Globus pallidus (tissue), 1 donor: ENCODE data around the gene ANKRD53.

Experiments used
- DNase-seq: peaks from one replicate; pipeline ENCODE4 v3.0.0-alpha.2; 2015; ENCODE audit warnings: low spot score

Gene ANKRD53

GRCh38 chr2:70978341-70979179, at the start of gene ANKRD53:
Gene ANKRD53 (plus strand): TSS chr2:70978630. CDS start chr2:70978646, 16 bp downstream.
- no peak for DNase-seq

DNA sequence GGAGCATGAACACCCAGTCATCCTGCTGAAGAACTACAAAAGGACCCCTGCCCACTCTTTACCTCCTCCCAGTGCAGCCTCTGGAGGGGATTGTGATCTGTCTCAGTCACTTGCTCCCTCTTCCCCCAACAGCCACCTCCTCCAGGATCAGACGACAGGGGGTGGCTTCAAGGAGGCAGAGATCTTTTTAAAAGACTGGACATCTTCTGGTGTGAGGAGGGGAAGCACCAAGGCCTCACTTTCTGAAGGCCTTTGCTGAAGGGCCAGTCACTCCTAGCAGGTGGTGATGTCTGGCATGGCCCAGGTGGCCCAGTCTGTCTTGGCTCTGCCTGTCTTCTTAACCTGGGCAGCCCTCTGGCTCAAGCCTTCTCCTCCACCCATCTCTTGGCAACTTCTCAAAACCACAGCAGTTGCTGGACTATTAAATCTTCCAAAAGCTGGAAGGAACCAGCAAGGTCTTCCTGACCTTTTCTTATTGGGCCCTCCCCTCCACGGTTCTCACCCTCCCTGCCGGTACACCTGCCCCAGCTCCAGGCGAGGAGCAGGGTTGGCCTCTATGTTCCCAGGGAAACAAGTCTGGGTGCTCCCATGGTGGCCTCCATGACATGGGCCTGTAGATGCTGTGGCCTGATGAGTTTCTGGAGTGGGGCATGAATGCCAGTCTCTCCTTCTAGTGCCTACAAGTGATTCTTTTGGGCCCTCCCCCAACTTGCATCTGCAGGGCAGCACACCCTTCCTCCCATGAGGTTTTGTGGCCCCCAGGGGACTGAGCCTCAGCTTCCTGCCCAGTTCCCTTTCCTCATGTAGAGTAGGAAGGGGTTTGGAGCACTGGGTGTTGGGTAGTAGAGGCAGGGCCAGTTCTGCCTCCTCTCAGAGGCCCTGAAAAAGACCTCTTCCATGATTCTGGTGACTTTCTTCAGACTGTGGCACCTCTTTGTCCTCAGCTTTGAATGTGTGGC, 47.8 kb upstream of the ANKRD53 start:
- DNase-seq: no peak

GRCh38 chr2:70931376-70932000, 46.9 kb upstream of the ANKRD53 start:
- DNase-seq: no peak

GRCh38 chr2:70932631-70933230, 45.7 kb upstream of the ANKRD53 start:
- no peak for DNase-seq

DNA sequence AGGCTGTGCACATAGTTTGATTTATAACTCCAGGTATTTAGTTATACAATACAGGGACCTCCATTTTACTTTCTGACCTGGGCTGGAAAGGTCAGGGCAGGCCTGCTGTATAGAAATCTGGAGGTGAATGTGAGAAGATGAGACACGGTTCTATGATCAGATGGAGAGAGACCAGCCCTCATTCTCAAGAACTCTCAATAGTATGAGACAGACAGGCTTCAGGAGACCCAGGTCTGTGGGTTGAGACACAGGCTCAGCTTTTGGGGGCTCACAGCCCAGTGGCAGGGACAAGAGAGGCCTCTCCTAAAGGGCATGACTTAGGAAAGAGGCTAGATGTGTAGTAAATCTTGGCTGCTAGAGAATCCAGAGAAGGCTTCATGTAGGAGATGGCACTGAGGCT, 43.4 kb upstream of the ANKRD53 start:
- no peak for DNase-seq

- no peak for DNase-seq
These were observed 42.8 kb upstream of the ANKRD53 start, which contains the start of gene ATP6V1B1 for GRCh38 chr2:70935468-70936164. Gene ATP6V1B1 (plus strand): TSS chr2:70935900. CDS start chr2:70935955, 55 bp downstream.

GRCh38 chr2:70936165-70936978, 42.1 kb upstream of the ANKRD53 start:
- DNase-seq: no peak

DNA sequence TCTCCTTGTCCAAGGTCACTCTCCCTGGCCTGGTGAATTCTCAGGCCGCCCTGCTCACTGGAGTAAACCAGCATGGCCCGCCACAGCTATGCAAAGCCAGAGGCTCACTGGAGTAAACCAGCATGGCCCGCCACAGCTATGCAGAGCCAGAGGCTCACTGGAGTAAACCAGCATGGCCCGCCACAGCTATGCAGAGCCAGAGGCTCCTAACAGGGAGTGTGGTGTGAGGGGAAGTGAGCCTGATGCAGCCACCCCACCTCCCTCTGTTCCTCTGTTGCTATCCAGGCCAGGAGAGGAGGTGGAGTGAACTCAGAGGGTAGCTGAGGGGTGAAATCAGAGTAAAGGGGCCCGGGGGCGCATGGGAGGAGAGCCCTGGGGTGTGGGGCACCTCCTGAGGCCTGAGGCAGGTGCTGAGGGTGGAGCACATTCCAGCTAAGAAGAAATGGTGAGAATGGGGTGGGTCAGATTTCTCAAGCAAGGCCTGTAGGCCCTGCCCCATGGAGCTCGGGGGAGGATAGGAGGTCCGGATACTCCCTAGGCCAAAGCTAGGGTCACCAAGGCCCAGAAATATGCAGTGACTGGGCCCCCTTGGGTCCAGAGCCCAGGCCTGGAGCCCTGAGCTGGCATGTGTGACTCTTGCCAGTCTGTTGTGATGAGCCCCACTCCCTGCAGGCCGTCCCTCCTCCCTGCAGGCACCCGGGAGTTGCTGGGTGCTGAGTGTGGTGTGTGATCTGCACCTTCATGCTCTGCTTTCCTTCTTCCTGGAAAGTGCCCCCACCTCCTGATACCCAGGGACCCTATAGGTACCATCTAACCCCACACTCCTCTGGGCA, 41.2 kb upstream of the ANKRD53 start:
- DNase-seq: no peak

- no peak for DNase-seq
These were observed 40.4 kb upstream of the ANKRD53 start for GRCh38 chr2:70937866-70938585.

DNA sequence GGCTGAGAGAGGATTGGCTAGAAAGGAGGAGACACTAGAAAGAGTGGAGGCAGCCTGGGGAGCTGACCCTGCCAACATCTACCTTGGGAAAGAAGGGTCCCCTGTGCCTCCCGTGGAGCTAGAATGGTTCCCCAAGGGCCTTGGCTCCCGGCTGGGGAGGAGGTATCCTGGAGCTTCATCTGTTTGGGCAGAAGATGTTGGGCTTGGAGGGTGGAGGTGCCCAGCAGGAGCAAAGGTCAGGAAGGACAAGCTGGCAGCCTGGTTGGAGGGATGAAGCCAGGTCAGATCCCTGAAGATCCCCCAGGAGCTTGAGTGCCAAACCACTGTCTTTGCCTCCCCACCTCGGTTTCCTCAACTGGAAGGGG, 39.9 kb upstream of the ANKRD53 start:
- DNase-seq: no peak

DNA sequence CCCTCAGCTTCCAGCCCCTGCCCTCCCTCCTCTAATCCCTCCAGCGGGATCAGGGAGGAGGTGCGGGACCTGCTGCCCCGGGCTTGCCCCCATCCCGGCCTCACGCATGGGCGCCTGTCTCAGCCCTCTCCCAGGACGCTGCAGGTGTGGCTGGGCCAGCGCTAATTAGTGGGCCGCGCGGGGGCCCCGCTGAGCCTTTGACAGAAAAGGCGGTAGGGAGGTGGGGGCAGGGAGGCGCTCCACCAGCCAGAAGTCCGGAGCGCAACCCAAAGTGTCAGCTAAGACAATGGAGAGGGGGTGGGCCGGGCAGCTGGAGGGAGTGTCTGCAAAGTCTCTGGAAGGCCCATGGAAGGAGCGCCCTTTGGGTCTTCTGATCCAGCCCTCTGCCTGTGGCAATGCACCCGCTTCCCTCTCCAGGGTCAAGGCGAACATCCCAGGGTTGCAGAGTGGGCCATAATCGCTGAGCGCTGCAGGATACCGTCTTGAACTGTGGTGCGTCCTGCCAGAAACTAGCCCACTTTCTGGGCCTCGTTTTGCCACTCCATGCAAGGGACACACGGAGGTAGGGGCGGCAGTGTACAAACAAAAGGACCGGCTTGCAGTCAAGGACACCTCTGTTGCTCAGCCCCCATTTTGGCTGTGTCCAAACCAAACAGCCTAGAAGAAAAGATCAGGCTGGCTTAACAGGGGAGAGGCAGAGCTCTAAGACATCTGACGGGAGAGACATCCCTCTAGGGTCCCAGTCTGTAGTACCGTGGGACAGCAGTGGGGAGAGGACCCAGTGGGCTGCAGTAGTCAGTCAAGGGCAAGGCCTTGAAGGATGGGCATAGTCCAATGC, 39.2 kb upstream of the ANKRD53 start:
- DNase-seq: no peak

DNA sequence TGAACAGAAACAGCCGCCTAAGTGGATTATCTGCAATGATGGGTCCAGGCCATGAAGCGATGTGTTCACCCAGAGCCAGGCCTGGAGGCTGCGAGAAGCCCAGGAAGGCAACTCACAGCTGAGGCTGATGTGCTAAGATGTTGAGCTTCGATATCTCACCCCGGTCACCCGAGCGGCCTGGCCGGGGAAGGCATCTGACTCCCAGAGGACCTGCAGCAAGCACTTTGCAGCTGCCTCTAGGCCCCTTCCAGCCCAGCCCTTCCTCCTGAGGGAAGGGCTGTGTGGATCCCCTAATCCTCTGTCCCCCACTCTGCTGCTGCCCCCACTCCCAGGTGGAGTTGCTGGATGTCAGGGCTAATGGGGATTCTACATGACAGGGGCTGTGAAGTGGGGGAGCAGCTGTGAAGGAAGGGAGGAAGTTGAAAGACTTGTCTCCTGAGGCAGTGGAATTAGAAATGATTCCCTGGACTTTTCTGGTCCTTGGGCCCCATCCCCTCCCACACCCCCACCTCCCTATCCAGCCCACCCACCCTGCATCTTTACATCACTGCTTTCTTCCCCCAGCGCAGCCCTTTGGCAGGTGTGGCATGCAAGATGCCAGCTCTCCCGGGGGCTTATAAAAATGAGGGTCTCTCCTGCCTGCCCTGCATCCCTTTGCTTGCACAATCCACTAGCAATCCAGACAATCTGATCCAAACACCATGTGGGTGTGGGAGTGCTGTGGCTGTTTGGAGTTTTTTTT, 38.4 kb upstream of the ANKRD53 start:
- DNase-seq: no peak

DNA sequence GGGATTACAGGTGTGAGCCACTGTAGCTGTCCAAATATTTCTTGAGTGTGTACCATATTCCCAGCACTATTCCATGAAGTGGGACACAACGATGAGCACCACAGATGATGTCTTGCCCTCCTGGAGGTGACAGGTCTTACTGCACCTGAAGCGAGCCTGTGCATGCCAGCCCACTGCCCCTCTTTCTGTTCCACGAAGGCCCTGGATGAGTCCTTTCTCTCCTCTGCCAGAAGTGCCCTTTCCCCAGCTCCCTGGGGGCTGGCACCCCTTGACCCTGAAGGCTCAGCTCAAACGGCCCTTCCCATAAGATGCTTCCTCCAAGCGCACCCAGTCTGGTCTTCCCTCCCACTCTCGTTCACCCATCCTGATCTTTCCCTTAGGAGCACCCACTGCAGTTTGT, 37.2 kb upstream of the ANKRD53 start:
- no peak for DNase-seq

- DNase-seq: no peak
These were observed 36.7 kb upstream of the ANKRD53 start for GRCh38 chr2:70941701-70942100.

- DNase-seq: no peak
These were observed 35.8 kb upstream of the ANKRD53 start for GRCh38 chr2:70942396-70943204.

- DNase-seq: no peak
These were observed 35.1 kb upstream of the ANKRD53 start for GRCh38 chr2:70943205-70943871.
